ENCODE measurements around the gene GDAP1L1. TPM values are rescaled to one million over a fixed set of nuclear protein-coding genes. Genes with fewer than 3 reads are reported as not detected.

GDAP1L1 gene
- total RNA-seq, 1 donor from 2014 or later = 1.7 TPM

- Mint-ChIP-seq H3K9me3 (ENCODE audit: unreplicated experiment) (no peaks in the 10 kb centered on the region), H3K4me1 (ENCODE audit: unreplicated experiment) (peaks cover 6% of the 10 kb centered on the region), H3K36me3 (ENCODE audit: low read depth, unreplicated experiment) (no peaks in the 10 kb centered on the region), H3K27me3 (ENCODE audit: unreplicated experiment) (peaks cover 7% of the 10 kb centered on the region), H3K27ac (ENCODE audit: unreplicated experiment) (no peak overlapping the region), H3K4me3 (ENCODE audit: unreplicated experiment) (no peak overlapping the region)
- no peak for DNase-seq (ENCODE audit: low spot score)
- no peak for TF ChIP-seq CTCF (IDR thresholded peaks at IDR 0.05; ENCODE audit: unreplicated experiment)
These were observed 4.2 kb downstream of the GDAP1L1 start for GRCh38 chr20:44251284-44251683.

- Mint-ChIP-seq H3K36me3 (ENCODE audit: low read depth, unreplicated experiment) (no peaks in the 10 kb centered on the region), H3K4me1 (ENCODE audit: unreplicated experiment) (no peaks in the 10 kb centered on the region), H3K27ac (ENCODE audit: unreplicated experiment) (no peak overlapping the region), H3K27me3 (ENCODE audit: unreplicated experiment) (peaks cover 4% of the 10 kb centered on the region), H3K9me3 (ENCODE audit: unreplicated experiment) (no peaks in the 10 kb centered on the region), H3K4me3 (ENCODE audit: unreplicated experiment) (no peak overlapping the region)
- no peak for TF ChIP-seq CTCF (IDR thresholded peaks at IDR 0.05; ENCODE audit: unreplicated experiment)
- no peak for DNase-seq (ENCODE audit: low spot score)
These were observed 6.4 kb downstream of the GDAP1L1 start for GRCh38 chr20:44253528-44253927.

- H3K27ac Mint-ChIP-seq (ENCODE audit: unreplicated experiment) = no peak overlapping the region
- H3K36me3 Mint-ChIP-seq (ENCODE audit: low read depth, unreplicated experiment) = no peaks in the 10 kb centered on the region
These were observed 7.0 kb downstream of the GDAP1L1 start for GRCh38 chr20:44254073-44254472.

GRCh38 chr20:44255942-44256341 is 8.8 kb downstream of the GDAP1L1 start:
- DNase-seq (ENCODE audit: low spot score) = no peak
- Mint-ChIP-seq H3K4me1 (ENCODE audit: unreplicated experiment) (no peaks in the 10 kb centered on the region), H3K27ac (ENCODE audit: unreplicated experiment) (no peak overlapping the region), H3K9me3 (ENCODE audit: unreplicated experiment) (no peaks in the 10 kb centered on the region), H3K27me3 (ENCODE audit: unreplicated experiment) (peaks cover 4% of the 10 kb centered on the region), H3K36me3 (ENCODE audit: low read depth, unreplicated experiment) (no peaks in the 10 kb centered on the region), H3K4me3 (ENCODE audit: unreplicated experiment) (no peak overlapping the region)
- no peak for TF ChIP-seq CTCF (IDR thresholded peaks at IDR 0.05; ENCODE audit: unreplicated experiment)

More at GRCh38 chr20:44254073-44254472, 7.0 kb downstream of the GDAP1L1 start:
- H3K9me3 Mint-ChIP-seq (ENCODE audit: unreplicated experiment) = no peaks in the 10 kb centered on the region
- H3K27me3 Mint-ChIP-seq (ENCODE audit: unreplicated experiment) = peaks cover 4% of the 10 kb centered on the region
- H3K4me3 Mint-ChIP-seq (ENCODE audit: unreplicated experiment) = no peak overlapping the region
- no peak for TF ChIP-seq CTCF (IDR thresholded peaks at IDR 0.05; ENCODE audit: unreplicated experiment)
- no peaks in the 10 kb centered on the region for H3K4me1 Mint-ChIP-seq (ENCODE audit: unreplicated experiment)
- no peak for DNase-seq (ENCODE audit: low spot score)

- Mint-ChIP-seq H3K4me3 (ENCODE audit: unreplicated experiment) (no peak overlapping the region), H3K9me3 (ENCODE audit: unreplicated experiment) (no peaks in the 10 kb centered on the region), H3K36me3 (ENCODE audit: low read depth, unreplicated experiment) (no peaks in the 10 kb centered on the region), H3K27me3 (ENCODE audit: unreplicated experiment) (peaks cover 4% of the 10 kb centered on the region), H3K27ac (ENCODE audit: unreplicated experiment) (no peak overlapping the region), H3K4me1 (ENCODE audit: unreplicated experiment) (peaks cover 9% of the 10 kb centered on the region)
- TF ChIP-seq CTCF (IDR thresholded peaks at IDR 0.05; ENCODE audit: unreplicated experiment) = no peak
- no peak for DNase-seq (ENCODE audit: low spot score)
These were observed 9.9 kb downstream of the GDAP1L1 start for GRCh38 chr20:44256961-44257360.

Measured in endothelial cell (in vitro differentiated cells).